Stimulated activated naive CD4-positive, alpha-beta T cell treated with Interleukin-2 at 50 U/mL for 16 hours (primary cell): ENCODE data around the gene GASK1B.

Experiments
- DNase-seq: peaks from one replicate; lab custom pipeline; 2025; lab: John Stamatoyannopoulos, UW

GASK1B gene

GRCh38 chr4:158182736-158183135, 9.9 kb upstream of the GASK1B start:
- DNase-seq: no peak

- DNase-seq: no peak
Measured at GRCh38 chr4:158181906-158182305, 9.1 kb upstream of the GASK1B start.

GRCh38 chr4:158179465-158179864, 6.6 kb upstream of the GASK1B start:
- DNase-seq: no peak

GRCh38 chr4:158176776-158177175, 4.0 kb upstream of the GASK1B start:
- DNase-seq: no peak

- no peak for DNase-seq
Measured at GRCh38 chr4:158176108-158176507, 3.3 kb upstream of the GASK1B start.

GRCh38 chr4:158170691-158171561, 1.9 kb downstream of the GASK1B start:
- DNase-seq: no peak

- DNase-seq: no peak
Measured at GRCh38 chr4:158169931-158170690, 2.7 kb downstream of the GASK1B start.

GRCh38 chr4:158169506-158169905, 3.3 kb downstream of the GASK1B start:
- DNase-seq: no peak

GRCh38 chr4:158168606-158169005, 4.2 kb downstream of the GASK1B start:
- DNase-seq: no peak

- no peak for DNase-seq
Measured at GRCh38 chr4:158166701-158167100, 6.1 kb downstream of the GASK1B start.

GRCh38 chr4:158164768-158165213, 8.0 kb downstream of the GASK1B start:
- DNase-seq: no peak

- DNase-seq: no peak
Measured at GRCh38 chr4:158163941-158164767, 8.7 kb downstream of the GASK1B start.

- DNase-seq: no peak
Measured at GRCh38 chr4:158162631-158163030, 10.2 kb downstream of the GASK1B start.

GRCh38 chr4:158161551-158162354, 11.1 kb downstream of the GASK1B start:
- no peak for DNase-seq

- no peak for DNase-seq
Measured at GRCh38 chr4:158159718-158160094, 13.1 kb downstream of the GASK1B start.

GRCh38 chr4:158159054-158159717, 13.6 kb downstream of the GASK1B start:
- DNase-seq: no peak

GRCh38 chr4:158157412-158157811, 15.4 kb downstream of the GASK1B start:
- DNase-seq: no peak

- no peak for DNase-seq
Measured at GRCh38 chr4:158155656-158156356, 17.0 kb downstream of the GASK1B start.

- DNase-seq: no peak
Measured at GRCh38 chr4:158147151-158147550, 25.7 kb downstream of the GASK1B start.

- DNase-seq: no peak
Measured at GRCh38 chr4:158146736-158147135, 26.1 kb downstream of the GASK1B start.
